Hypothalamus (tissue), 51 donors: ENCODE results near the gene ABCB6.

Source experiments
- DNase-seq, 51 donors: peaks; one replicate each; lab custom pipeline; 2025; lab: John Stamatoyannopoulos, UW

The ABCB6 gene

DNA sequence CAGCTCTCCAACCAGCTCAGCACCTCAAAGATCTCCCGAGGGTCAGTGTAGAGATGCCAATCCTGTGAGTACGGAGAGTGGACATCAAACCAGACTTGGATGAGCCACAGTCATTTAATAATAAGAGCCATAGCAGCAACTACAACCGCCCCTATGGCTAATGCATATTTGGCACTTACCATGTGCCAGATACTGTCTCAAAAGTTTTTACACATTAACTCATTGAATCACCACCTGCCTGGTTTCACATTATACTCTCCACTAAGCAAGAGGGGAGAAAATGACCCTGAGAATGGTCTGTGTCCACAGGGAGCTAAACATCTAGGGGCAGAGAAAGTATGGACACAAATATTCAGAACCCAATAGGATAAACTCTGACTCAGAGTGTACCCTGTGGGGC lies 44.6 kb downstream of the ABCB6 start:
- no peak for DNase-seq

DNA sequence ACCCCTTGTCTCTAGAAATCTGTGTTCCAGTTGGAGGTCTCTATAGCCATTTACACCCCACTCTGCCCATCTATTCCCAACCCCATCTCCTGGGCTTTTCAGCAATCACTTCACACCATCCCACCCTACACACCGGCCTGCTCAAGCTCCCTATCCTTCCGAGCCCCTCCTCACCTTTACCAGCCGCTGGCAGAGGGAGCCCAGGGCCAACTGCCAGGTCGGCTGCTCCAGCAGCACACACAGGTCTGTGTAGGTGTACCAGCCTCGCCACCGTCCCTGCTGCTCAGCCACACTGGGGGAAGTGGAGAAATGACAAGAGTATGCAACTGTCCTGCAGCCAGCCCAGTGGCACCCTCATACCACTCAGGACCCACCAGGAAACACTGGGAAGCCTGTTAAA lies 45.6 kb downstream of the ABCB6 start:
- DNase-seq: no peak

DNA sequence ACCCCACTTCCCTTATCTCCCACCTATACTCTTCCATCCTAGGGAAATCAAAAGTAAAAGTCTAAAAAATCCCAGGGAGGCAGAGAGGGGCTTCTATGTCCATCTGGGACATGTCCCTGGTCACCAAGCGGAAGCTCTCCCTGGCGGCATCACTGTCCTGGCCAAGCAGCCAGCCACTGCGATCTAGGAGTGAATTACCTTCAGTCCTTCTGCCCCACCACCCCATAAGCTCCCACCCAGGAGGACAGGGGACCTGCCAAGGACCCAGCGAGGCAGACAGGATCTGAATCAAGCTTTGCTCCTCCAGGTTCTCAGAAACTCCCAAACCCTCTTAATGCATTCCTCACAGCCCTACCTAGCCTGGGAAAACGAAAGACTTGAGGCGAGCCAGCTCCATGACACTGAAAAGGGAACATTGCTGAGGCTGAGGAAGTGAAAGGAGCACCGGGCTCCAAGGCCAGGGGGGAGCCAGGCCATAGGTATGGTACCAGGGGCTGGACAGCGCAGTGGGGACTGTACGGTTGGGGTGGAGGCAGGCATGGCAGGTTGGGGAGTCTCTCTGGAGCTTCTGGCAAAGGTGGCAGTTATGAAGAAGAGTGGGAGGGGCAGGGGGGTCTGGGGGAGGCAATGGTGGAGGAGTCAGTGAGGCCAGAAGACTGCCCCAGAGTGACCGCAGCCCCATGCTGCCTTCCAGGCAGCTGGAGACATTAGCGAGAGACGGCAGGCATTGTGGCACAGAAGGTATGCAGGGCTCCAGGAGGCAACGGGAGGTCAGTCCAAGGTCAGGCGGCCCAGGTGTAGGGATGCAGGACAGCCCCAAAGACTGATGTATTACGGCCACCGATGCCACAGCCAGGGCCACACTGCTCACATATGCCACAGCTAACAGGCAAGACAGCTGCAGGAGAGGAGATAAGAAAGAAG lies 46.3 kb downstream of the ABCB6 start:
- DNase-seq: no peak

DNA sequence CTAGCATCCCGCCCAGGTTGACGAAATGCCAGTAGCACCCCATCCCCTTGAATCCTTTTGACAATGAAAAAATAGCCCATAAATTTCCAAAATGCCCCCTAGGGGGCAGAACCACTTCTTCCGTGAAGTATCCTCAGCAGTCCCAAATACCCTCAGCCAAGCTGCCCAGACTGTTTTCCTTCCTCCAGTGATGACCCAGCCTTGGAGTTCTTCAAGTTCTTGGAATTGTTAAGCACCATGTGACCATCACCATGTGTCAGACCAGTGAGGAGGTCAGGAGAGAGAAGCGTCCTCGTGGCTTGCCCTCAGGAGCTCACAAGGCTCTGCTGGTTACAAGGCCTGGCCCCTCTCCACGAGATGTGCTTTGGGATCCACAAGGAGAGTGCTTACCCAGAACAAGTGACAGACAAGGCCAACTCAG lies 47.5 kb downstream of the ABCB6 start:
- DNase-seq: peak in 15 of 51 donors; percentile 10 to 44 (median 27)

DNA sequence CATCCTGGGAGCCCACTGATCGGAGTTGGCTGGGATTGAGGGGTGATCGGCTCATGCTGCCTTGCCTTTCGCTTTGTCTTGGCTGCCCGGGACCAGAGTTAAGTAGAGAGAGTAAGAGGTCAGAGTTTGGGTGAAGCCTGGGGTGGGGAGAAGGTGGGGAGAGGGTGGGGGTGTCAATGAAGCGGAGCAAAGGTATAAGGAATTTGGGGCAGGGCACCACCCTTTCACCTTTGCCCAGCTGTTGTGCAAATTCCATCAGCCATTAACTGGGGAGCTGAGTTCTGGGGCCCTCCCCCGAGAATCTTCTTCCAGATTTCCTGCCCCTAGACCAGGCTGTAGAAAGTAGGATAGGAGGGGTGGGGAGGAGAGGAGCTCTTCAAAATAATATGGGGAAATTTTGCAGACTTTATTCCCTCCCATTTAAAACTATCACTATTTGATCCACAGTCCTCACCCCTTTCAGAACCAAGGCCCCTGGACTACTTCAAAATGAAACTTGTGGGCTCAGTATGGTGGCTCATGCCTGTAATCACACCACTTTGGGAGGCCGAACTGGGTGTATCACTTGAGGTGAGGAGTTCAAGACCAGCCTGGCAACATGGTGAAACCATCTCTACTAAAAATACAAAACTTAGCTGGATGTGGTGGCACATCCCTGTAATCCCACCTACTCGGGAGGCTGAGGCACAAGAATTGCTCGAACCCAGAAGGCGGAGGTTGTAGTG lies 48.7 kb downstream of the ABCB6 start, which contains the start of gene SLC23A3:
Gene SLC23A3, minus strand, starts transcription at position 100 of the 725 bp plus-strand sequence. Its CDS starts 45 bp downstream, at position 55.
- no peak for DNase-seq

DNA sequence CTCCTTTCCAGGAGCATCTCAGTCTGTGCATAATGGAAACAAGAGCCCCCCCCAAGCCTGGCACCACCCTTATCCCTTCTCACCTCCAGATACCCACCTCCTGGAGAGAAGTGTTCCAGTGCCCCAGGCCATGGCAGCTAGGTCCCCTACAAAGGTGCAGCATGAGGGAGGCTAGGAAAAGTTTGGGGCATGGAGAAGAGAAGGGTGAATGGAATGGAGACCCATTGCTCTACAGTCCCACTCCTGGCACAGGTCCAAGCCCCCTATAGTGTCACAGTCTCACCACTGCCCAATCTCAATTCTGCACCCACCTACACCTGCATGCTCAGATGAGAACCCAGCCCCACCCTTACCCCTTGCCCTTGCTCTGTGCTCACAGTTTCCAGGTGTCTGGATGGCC lies 49.8 kb downstream of the ABCB6 start:
- DNase-seq: no peak

DNA sequence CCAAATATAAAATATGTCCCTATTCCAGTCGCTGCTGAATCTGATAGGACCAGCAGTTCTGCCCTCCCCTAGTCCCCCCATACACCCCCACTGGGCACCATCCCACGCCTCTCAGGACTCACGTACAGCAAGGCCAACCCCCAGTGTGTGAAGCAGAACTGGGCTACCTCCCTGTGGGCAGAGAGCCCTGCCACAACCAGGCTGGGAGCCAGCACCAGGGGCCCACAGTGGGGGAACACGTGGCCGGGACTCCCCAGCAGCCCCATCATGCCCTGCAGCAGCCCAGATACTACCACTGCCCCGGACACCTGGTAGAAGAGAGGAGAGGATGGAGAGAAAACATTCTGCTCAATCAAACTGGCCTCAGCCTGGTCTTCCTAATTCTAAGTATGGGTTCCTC lies 50.2 kb downstream of the ABCB6 start:
- peak in 6 of 51 donors; percentile 4 to 25 (median 12) for DNase-seq

DNA sequence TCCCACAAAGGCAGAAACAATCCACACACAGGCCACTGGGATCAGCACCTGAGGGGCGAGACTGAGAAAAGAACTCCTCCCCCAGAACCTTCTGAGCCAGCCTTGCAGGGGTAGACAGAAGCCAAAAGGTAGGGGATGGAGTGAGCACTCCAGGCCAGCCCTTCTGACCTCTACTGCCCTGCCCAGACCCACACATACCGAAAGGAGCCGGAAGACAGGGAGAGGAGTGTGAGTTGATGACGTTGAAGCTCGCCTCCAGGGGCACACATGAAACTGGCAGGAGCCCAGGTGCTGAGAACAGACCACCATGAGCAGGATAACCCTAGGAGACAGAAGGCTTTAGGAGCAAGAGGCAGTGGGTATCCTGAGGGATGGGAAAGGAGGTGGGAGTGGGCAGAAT lies 50.8 kb downstream of the ABCB6 start:
- DNase-seq: no peak

DNA sequence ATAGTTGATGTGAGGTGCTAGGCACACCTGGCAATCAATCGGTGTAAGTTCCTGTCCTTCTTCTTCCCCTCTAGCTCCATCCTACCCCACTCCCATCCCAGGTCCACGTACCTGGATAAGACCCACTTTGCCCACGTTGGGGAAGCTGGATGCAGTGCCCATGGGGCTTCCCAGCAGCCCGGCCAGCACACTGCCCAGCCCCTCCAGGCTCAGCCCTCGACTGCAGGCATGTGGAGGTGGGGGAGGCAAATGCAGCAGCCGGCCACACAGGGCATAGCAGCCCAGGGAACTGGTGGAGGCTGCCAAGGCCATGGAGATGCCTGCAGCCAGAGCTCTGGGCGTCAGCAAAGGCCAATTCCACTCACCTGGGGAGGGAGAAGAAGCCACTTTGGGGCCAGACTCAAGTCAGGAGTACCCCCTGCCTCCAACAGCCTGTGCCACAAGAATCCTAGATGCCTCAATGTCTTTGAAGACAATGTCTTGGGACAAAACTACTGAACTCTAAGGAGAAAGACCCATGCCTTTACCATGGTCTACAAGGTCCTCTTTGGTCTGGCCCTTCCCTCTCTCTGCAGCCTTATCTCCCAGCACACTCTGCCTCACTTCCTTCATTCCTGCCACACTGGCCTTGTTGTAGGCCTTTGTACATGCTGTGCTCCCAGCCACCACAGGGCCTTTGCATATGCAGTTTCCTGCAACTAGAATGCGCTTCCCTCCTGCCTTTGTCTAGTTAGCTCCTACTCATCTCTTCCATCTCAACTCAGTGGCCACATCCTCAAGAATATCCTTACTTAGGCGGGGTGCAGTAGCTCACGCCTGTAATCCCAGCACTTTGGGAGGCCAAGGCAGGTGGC lies 53.5 kb downstream of the ABCB6 start:
- DNase-seq: no peak

DNA sequence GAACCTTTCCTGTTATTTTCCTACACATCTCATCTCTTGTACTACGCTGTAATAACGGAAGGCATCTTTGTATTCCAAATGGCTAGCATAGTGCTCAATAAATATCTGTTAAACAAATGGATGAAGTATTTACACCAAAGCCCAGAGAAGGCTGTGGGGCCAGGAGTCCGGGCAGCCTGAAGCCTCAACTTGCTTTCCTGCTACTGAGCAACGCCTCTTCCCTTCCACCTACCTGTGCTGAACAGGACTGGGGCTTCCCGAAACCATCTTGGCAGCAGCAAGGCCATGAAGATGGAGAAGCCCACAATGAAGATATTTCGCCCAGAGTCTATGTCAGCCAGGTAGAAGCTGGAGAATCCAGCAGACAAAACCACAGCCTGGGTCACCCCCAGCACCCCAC lies 55.6 kb downstream of the ABCB6 start:
- DNase-seq: no peak

DNA sequence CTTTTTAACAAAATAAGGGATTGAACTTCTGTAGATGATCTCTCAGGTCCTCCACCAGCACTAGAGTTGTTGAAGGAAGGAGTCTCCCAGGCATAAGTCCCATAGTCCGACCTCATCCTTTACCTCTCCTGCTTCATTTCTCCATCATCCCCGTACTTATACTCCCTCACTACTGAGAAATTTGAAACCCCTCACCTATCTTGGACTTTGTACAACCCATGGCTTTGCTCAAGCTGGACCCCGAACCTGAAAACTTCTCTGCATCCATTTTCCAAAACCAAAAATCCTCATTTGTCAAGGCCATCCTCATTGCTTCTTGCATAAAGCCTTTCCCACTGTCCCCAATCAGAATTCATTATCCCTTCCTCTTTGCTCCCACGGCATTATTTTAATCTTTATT lies 57.7 kb downstream of the ABCB6 start:
- DNase-seq: no peak

DNA sequence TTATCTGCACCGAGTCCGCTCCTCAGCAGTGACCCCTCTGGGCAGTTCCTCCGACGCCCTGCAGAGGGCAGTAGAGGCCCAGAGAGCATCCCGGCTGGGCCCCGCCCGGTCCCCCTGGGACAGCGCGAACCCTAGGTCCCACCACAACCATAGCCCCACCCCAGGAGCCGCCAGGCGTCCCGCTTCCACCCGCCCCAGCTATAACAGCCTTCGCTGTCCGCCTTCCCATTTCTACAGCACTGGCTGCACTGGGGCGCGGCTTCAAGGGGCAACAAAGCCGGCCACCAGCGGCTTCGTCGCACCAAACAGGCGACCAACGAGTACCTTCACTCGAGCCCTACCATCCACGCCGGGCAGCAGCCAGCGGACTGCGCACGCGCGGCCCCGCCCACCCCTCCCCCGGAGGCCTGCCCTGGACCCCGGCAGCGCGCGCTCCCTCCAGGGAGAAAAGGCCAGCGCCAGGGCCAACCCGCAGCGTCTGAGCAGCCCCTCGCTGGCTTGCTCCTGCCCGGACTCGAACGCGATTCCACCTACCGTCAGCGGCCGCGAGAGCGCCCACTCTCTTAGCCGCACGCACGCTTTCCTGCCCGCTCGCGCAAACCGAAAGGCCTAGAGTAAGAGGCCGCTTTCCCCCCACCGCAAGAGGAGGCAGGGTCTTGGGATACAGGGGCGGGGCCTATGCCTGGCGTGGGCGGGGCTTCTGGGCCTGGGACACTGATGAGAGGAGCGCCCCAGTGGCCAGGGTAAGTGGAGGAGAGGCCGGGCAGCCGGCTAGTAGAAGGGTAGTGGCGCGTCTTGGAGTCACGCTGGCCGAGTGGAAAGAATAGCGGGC lies 58.4 kb downstream of the ABCB6 start, which contains the start of gene NHEJ1:
Gene NHEJ1, minus strand, starts transcription at position 630 of the 832 bp plus-strand sequence. CDS start 2,453 bp downstream, outside the sequence.
- DNase-seq: peak; percentile 68 to 99 (median 92)
